A673 (cell line): ENCODE results near the gene DNAJA4. TPM values are rescaled to one million over a fixed set of nuclear protein-coding genes. Genes with fewer than 3 reads are reported as not detected.

Source experiments
- BruUV-seq: library from RNA; stranded (reverse); fragments of 400-500 nt; replicated peaks from 2 replicates; lab custom pipeline; 2021; lab: Mats Ljungman, UMichigan
- CTCF ChIA-PET: fragments of 300-600 bp; sonication (Branson Sonifier 250); formaldehyde crosslinking; loops from one replicate; lab custom pipeline; 2022; ENCODE audit warnings: antibody characterized with exemption; lab: Charles Lee
- POLR2A ChIA-PET: fragments of 300-600 bp; sonication (Branson Sonifier 250); formaldehyde crosslinking; loops from one replicate; lab custom pipeline; 2022; ENCODE audit warnings: antibody characterized with exemption; ENCODE audit not compliant: low non-redundant PET; lab: Charles Lee
- DNase-seq: peaks from one replicate; pipeline ENCODE4 v3.0.0-alpha.2; 2015; ENCODE audit warnings: low spot score
- H3K27ac ChIP-seq: fragments of 200-600 bp; sonication (generic); 2 replicates; pipeline ENCODE4 v1.5.1; 2016; ENCODE audit warnings: mixed run types, low read depth, mild to moderate bottlenecking, mixed read lengths, antibody characterized with exemption, low read length; ENCODE audit not compliant: poor library complexity, severe bottlenecking
- H3K27me3 ChIP-seq: fragments of 200-600 bp; sonication (generic); replicated peaks from 2 replicates; pipeline ENCODE4 v1.6.1; 2017; ENCODE audit warnings: mixed run types, low read depth, mild to moderate bottlenecking, mixed read lengths, antibody characterized with exemption, low read length; ENCODE audit not compliant: insufficient read depth, poor library complexity
- H3K36me3 ChIP-seq: fragments of 200-600 bp; sonication (generic); 2 replicates; pipeline ENCODE4 v1.6.1; 2016; ENCODE audit warnings: mixed run types, mild to moderate bottlenecking, mixed read lengths, antibody characterized with exemption, low read length; ENCODE audit not compliant: insufficient read depth, poor library complexity, severe bottlenecking
- H3K4me1 ChIP-seq: fragments of 200-600 bp; sonication (generic); 2 replicates; pipeline ENCODE4 v1.6.1; 2017; ENCODE audit warnings: mixed run types, mild to moderate bottlenecking, mixed read lengths, antibody characterized with exemption, low read length; ENCODE audit not compliant: insufficient read depth, poor library complexity, severe bottlenecking
- H3K4me3 ChIP-seq: fragments of 200-600 bp; sonication (generic); 2 replicates; pipeline ENCODE4 v1.5.1; 2016; ENCODE audit warnings: low read depth, mixed run types, mild to moderate bottlenecking, mixed read lengths, low read length; ENCODE audit not compliant: poor library complexity, severe bottlenecking
- H3K9me3 ChIP-seq: fragments of 200-600 bp; sonication (generic); 2 replicates; pipeline ENCODE4 v1.6.1; 2016; ENCODE audit warnings: mixed run types, low read depth, mild to moderate bottlenecking, mixed read lengths, antibody characterized with exemption, low read length; ENCODE audit not compliant: poor library complexity, severe bottlenecking
- EZH2 ChIP-seq: fragments of 200-600 bp; sonication (generic); IDR thresholded peaks from 2 replicates; pipeline ENCODE4 v1.6.1; 2017; ENCODE audit warnings: borderline replicate concordance, low read depth, mild to moderate bottlenecking, mixed read lengths, antibody characterized with exemption, low read length; ENCODE audit not compliant: poor library complexity, severe bottlenecking
- intact Hi-C: fragments of 100-400 bp; cut with micrococcal nuclease; formaldehyde crosslinking; loops from one replicate; pipeline ENCODE4 v1.10.0; 2022; ENCODE audit not compliant: unreplicated experiment
- total RNA-seq: library from RNA; stranded (reverse); gene quantifications from 2 replicates; pipeline ENCODE4 v1.2.3, GENCODE V29; 2021
- TF ChIP-seq, protein P1 (sequence below): fragments of 300-800, 200-600 bp; sonication (generic); conservative IDR thresholded peaks from 2 replicates; pipeline ENCODE4 v1.5.1; 2017; ENCODE audit warnings: low read depth, mild to moderate bottlenecking, antibody characterized with exemption, low read length, moderate library complexity, mixed read lengths

Gene DNAJA4
- total RNA-seq, 1 experiment from 2014 or later: 15.7 TPM

DNA sequence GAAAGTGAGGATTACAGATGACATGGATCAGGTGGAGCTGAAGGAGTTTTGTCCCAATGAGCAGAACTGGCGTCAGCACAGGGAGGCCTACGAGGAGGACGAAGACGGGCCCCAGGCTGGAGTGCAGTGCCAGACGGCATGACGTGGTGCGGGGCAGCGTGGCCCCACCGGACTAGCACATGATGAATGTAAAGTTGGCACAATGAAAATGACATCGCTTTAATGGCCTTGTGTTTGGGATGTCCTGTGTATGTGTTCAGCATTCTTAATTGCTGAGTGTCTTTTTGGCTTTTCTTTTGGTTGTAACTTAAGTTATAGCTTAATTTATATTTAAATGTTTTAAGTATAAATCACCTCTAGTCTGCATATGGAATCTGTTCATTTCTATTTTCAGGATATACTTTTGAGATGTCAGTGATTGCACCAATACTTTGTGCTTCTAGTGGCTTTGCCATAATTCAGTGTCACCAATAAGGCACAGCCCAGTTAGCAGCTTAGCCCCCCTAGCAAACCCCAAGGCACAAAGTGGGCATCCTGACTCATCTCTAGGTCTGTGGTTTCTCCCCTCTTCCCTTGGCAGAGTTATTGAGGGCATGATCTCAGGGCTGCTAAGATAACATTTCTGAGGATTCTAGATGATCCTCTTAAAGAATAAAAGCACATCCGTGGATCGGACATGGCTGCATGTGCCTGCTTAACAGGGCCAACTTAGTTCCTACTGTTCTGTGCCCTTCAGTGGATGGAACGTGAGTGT lies 16.1 kb downstream of the DNAJA4 start:
- Histone ChIP-seq H3K36me3 (peaks cover 12% of the 10 kb centered on the region), H3K4me1 (no peaks in the 10 kb centered on the region), H3K27ac (no peak overlapping the region), H3K4me3 (no peak overlapping the region), H3K9me3 (no peaks in the 10 kb centered on the region), H3K27me3 (no peaks in the 10 kb centered on the region)
- ChIA-PET CTCF (no interaction called here), POLR2A (interaction anchor here (0.5 to 0.6 kb wide), 2 partner anchors 129 to 223 kb away, joined by 6 to 11 read pairs; no protein-coding TSS in a partner anchor)
- TF ChIP-seq EZH2: no peak
- TF ChIP-seq, protein P1, sequence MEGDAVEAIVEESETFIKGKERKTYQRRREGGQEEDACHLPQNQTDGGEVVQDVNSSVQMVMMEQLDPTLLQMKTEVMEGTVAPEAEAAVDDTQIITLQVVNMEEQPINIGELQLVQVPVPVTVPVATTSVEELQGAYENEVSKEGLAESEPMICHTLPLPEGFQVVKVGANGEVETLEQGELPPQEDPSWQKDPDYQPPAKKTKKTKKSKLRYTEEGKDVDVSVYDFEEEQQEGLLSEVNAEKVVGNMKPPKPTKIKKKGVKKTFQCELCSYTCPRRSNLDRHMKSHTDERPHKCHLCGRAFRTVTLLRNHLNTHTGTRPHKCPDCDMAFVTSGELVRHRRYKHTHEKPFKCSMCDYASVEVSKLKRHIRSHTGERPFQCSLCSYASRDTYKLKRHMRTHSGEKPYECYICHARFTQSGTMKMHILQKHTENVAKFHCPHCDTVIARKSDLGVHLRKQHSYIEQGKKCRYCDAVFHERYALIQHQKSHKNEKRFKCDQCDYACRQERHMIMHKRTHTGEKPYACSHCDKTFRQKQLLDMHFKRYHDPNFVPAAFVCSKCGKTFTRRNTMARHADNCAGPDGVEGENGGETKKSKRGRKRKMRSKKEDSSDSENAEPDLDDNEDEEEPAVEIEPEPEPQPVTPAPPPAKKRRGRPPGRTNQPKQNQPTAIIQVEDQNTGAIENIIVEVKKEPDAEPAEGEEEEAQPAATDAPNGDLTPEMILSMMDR: no peak
- no peak for DNase-seq
- BruUV-seq: no TSS peak
- intact Hi-C loops: no loop called here

DNA sequence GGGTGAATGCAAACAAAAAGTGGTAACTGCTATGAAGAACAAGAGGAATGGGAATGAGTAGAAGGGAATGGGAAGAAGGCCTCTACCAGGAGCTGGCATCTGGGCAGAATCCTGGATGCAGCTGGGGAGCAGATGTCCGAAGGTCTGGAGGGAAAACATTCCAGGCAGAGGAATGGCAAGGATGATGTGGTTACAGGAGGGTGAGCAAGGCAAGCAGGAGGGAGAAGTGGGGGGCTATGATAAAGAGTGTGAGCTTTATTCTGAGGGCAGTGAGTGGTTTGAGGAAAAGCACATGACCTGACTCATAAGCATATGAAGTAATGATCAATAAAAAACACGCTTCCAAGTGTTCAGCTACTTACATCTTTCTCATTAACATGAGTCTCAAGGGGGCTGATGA lies 18.0 kb downstream of the DNAJA4 start:
- no peak for TF ChIP-seq EZH2
- TF ChIP-seq, protein P1: no peak
- Histone ChIP-seq H3K4me1 (no peaks in the 10 kb centered on the region), H3K27ac (no peak overlapping the region), H3K4me3 (no peak overlapping the region), H3K36me3 (peaks cover 16% of the 10 kb centered on the region), H3K9me3 (no peaks in the 10 kb centered on the region), H3K27me3 (no peaks in the 10 kb centered on the region)
- CTCF ChIA-PET: no interaction called here
- POLR2A ChIA-PET: no interaction called here
- no peak for DNase-seq
- intact Hi-C loops: no loop called here
- no TSS peak for BruUV-seq

DNA sequence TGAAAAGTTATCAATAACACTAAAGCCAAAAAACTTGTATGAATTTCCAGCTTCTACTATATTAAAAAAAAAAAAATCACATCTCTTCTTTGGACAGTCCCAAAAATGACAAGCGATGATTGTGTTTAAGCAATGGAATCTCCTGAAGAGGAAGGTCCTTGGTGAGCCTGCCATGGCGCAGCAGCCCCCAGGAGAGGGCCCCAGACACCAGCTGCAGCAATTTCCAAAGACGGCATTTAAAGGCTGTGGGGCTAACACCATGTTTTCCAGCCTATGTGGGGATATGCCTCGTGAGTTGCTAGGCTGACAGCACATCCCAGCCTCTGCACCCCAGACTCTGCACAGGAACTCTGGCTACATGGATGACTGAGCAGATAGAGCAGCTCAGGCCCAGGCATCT lies 20.4 kb downstream of the DNAJA4 start:
- H3K36me3 ChIP-seq: peaks cover 23% of the 10 kb centered on the region
- H3K9me3 ChIP-seq: no peaks in the 10 kb centered on the region
- H3K27ac ChIP-seq: no peak overlapping the region
- intact Hi-C loops: no loop called here
- ChIA-PET CTCF (no interaction called here), POLR2A (no interaction called here)
- DNase-seq: no peak
- H3K4me1 ChIP-seq: no peaks in the 10 kb centered on the region
- no peak for TF ChIP-seq EZH2
- TF ChIP-seq, protein P1: peak; percentile 31; the same call in 1 of the 2 replicates
- H3K4me3 ChIP-seq: no peak overlapping the region
- no TSS peak for BruUV-seq
- no peaks in the 10 kb centered on the region for H3K27me3 ChIP-seq
